Endothelial cell of umbilical vein (primary cell): Measurements from ENCODE around the gene STX16. TPM values are rescaled to one million over a fixed set of nuclear protein-coding genes. Genes with fewer than 3 reads are reported as not detected.
A peak's percentile ranks its signal among the peaks of the same experiment; 100 is the strongest.

Source experiments
- BruUV-seq: library from RNA; stranded (reverse); fragments of 400-500 nt; replicated peaks from 2 replicates; lab custom pipeline; 2021; lab: Mats Ljungman, UMichigan
- CTCF ChIA-PET: fragments of 300-600, 350-600 bp; sonication (Branson Sonifier 250); formaldehyde crosslinking; loops from one replicate; lab custom pipeline; 2021; ENCODE audit warnings: antibody characterized with exemption, inconsistent platforms; lab: Charles Lee
- POLR2A ChIA-PET: fragments of 300-600, 350-600 bp; sonication (Branson Sonifier 250); formaldehyde crosslinking; loops from one replicate; lab custom pipeline; 2021; ENCODE audit warnings: antibody characterized with exemption, inconsistent platforms; lab: Charles Lee
- DNase-seq: peaks from one replicate; pipeline ENCODE4 v3.0.0-alpha.2; 2011; ENCODE audit warnings: low read depth, low spot score
- FAIRE-seq: peaks from 2 replicates; lab custom pipeline; 2011; peaks lifted over from hg19 to GRCh38; lab: Jason Lieb, UNC
- H2AFZ ChIP-seq: 2 replicates; pipeline ENCODE4 v1.6.0; 2012; ENCODE audit warnings: low read depth, low read length, control low read depth, inconsistent platforms
- H3K27ac ChIP-seq: 2 replicates; pipeline ENCODE4 v1.5.1; 2011; ENCODE audit warnings: low read depth, mild to moderate bottlenecking, control low read depth, low read length, moderate library complexity; ENCODE audit not compliant: insufficient read depth
- H3K27me3 ChIP-seq, 2 experiments: 2 replicates each; pipeline versions ENCODE4 v1.6.0 to v1.6.1; 2011; ENCODE audit warnings: low read length in 2 of 2, mixed read lengths in 1 of 2; ENCODE audit not compliant: control insufficient read depth in 2 of 2, insufficient read depth in 2 of 2
- H3K36me3 ChIP-seq, 2 experiments: 2 replicates in 1 of 2; 3 replicates in 1 of 2; pipeline ENCODE4 v1.5.1; 2011; ENCODE audit warnings: low read length in 2 of 2, mild to moderate bottlenecking in 1 of 2, moderate library complexity in 1 of 2; ENCODE audit not compliant: control insufficient read depth in 2 of 2, insufficient read depth in 2 of 2; ENCODE audit errors: extremely low read depth in 1 of 2
- H3K4me1 ChIP-seq: 3 replicates; pipeline ENCODE4 v1.5.1; 2011; ENCODE audit warnings: mild to moderate bottlenecking, low read length; ENCODE audit not compliant: control insufficient read depth, insufficient read depth; ENCODE audit errors: extremely low read depth
- H3K4me2 ChIP-seq: 2 replicates; pipeline ENCODE4 v1.6.1; 2011; ENCODE audit warnings: low read length, control low read depth, mixed read lengths; ENCODE audit not compliant: insufficient read depth
- H3K4me3 ChIP-seq, 3 experiments: fragments of 200-600 bp in 1 of 3; sonication (generic), shearing (Covaris generic) in 1 of 3; replicated peaks in 1 of 3; 2 replicates each; pipeline ENCODE4 v1.5.1; 2011 to 2016; ENCODE audit warnings: control low read depth in 3 of 3, low read length in 3 of 3, mild to moderate bottlenecking in 2 of 3, inconsistent platforms in 1 of 3, low read depth in 1 of 3, moderate library complexity in 1 of 3; ENCODE audit not compliant: insufficient read depth in 1 of 3
- H3K79me2 ChIP-seq: 2 replicates; pipeline ENCODE4 v1.6.0; 2012; ENCODE audit warnings: low read length, inconsistent platforms; ENCODE audit not compliant: control insufficient read depth, insufficient read depth
- H3K9ac ChIP-seq: replicated peaks from 2 replicates; pipeline ENCODE3; 2011; ENCODE audit warnings: low read length, control low read depth; ENCODE audit not compliant: insufficient read depth; ENCODE audit errors: extremely low read depth
- H3K9me1 ChIP-seq: replicated peaks from 3 replicates; pipeline ENCODE4 v1.6.0; 2011; ENCODE audit warnings: mild to moderate bottlenecking, low read length; ENCODE audit not compliant: control insufficient read depth, insufficient read depth; ENCODE audit errors: extremely low read depth
- H3K9me3 ChIP-seq: replicated peaks from 2 replicates; pipeline ENCODE4 v1.5.1; 2012; ENCODE audit warnings: low read length, inconsistent platforms; ENCODE audit not compliant: control insufficient read depth, insufficient read depth
- H4K20me1 ChIP-seq: replicated peaks from 2 replicates; pipeline ENCODE3; 2011; ENCODE audit warnings: mild to moderate bottlenecking, low read length; ENCODE audit not compliant: control insufficient read depth, insufficient read depth; ENCODE audit errors: extremely low read depth
- EZH2 ChIP-seq: IDR thresholded peaks from 2 replicates; pipeline ENCODE4 v1.6.1; 2012; ENCODE audit warnings: borderline replicate concordance, low read depth, mild to moderate bottlenecking, moderate library complexity, low read length, inconsistent platforms; ENCODE audit not compliant: severe bottlenecking
- FOS ChIP-seq: IDR thresholded peaks from 2 replicates; pipeline ENCODE4 v1.6.1; 2011; ENCODE audit warnings: mild to moderate bottlenecking, low read length, moderate library complexity, borderline replicate concordance; ENCODE audit not compliant: insufficient read depth
- GATA2 ChIP-seq: IDR thresholded peaks from 2 replicates; pipeline ENCODE4 v1.7.0; 2011; ENCODE audit warnings: low read depth, mild to moderate bottlenecking, moderate library complexity, mixed read lengths, low read length; ENCODE audit not compliant: insufficient read length, insufficient read depth
- JUN ChIP-seq: IDR thresholded peaks from 2 replicates; pipeline ENCODE4 v1.6.1; 2011; ENCODE audit warnings: borderline replicate concordance, low read depth; ENCODE audit not compliant: insufficient read length, insufficient read depth
- MYC ChIP-seq: IDR thresholded peaks from one replicate; pipeline ENCODE4 v1.6.1; 2011; ENCODE audit warnings: mild to moderate bottlenecking, low read depth, low read length
- POLR2A ChIP-seq: IDR thresholded peaks from 2 replicates; pipeline ENCODE4 v1.6.1; 2012; ENCODE audit warnings: low read depth, mild to moderate bottlenecking, control low read depth, low read length
- POLR2AphosphoS5 ChIP-seq: IDR thresholded peaks from 2 replicates; pipeline ENCODE4 v1.6.1; 2012; ENCODE audit warnings: low read depth, mild to moderate bottlenecking, control low read depth, low read length, moderate library complexity; ENCODE audit not compliant: insufficient read depth
- dilution Hi-C: fragments of 300-500 bp; cut with MboI; formaldehyde crosslinking; loops from one replicate; pipeline ENCODE4 v1.15.0; 2019; ENCODE audit warnings: low sequenced_read_pairs; ENCODE audit not compliant: extremely low pct_ligation_motif_present
- intact Hi-C: fragments of 100-400 bp; cut with micrococcal nuclease; formaldehyde crosslinking; loops from one replicate; pipeline ENCODE4 v1.10.0; 2022
- polyA plus RNA-seq, 4 experiments: library from polyadenylated mRNA; depleted of rRNA in 3 of 4; stranded (reverse) in 3 of 4; unstranded in 1 of 4; fragments of >200 nt; gene quantifications; 2 replicates each; pipeline versions ENCODE4 v1.2.1 to v1.2.3, GENCODE V29; 2011 to 2012; ENCODE audit warnings: missing spikeins in 1 of 4
- total RNA-seq: library from RNA; stranded (reverse); gene quantifications from 2 replicates; pipeline ENCODE4 v1.2.3, GENCODE V29; 2021
- TF ChIP-seq, protein P1 (sequence below), 2 donors: IDR thresholded peaks; 1 replicate in 1 of 2; 2 replicates in 1 of 2; pipeline ENCODE4 v1.5.1; 2011; ENCODE audit warnings: low read length in 2 of 2, mild to moderate bottlenecking in 2 of 2, moderate library complexity in 2 of 2, control low read depth in 1 of 2, inconsistent platforms in 1 of 2, low read depth in 1 of 2; ENCODE audit not compliant: insufficient read depth in 1 of 2; ENCODE audit errors: extremely low read depth in 1 of 2
- TF ChIP-seq, protein P2 (sequence below): IDR thresholded peaks from 2 replicates; pipeline ENCODE4 v1.6.1; 2011; ENCODE audit not compliant: insufficient read depth, insufficient read length

STX16 gene
- total and polyA plus RNA-seq, 2 donors (not counting 3 experiments of a cell fraction or from before 2014, with no cell fraction given): 43.1 to 63.5 TPM

DNA sequence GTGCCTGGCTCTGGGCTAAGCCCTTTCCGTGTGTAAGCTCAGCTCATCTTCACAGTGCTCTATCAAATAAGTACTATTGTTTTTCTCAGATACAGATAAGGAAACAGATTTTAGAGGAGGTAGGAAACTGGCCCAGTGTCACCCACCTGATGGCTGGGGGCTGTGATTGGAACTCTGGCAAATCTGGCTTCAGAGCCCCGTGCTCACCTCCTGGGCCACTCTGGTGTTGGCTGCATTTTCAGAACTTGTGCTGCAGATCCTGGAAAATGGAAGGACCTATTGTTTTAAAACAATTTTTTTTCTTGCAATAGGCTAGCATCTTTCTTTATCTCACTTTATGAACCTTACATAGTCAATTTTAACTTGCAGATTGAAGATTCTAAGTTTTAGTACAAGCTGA, 5.7 kb downstream of the STX16 start:
- Histone ChIP-seq H3K36me3 (peaks cover 0 to 6% of the 10 kb centered on the region in 2 experiments), H3K9ac (no peak overlapping the region), H3K9me3 (no peaks in the 10 kb centered on the region), H2AFZ (no peak overlapping the region), H3K4me1 (peaks cover 66% of the 10 kb centered on the region), H3K4me2 (peak overlapping the region; percentile 22), H4K20me1 (peaks cover 3% of the 10 kb centered on the region), H3K4me3 (no peak overlapping the region), H3K9me1 (no peaks in the 10 kb centered on the region), H3K79me2 (peaks cover 96% of the 10 kb centered on the region), H3K27ac (no peak overlapping the region), H3K27me3 (no peaks in the 10 kb centered on the region)
- no peak for TF ChIP-seq POLR2A
- no peak for TF ChIP-seq JUN
- TF ChIP-seq, protein P1, sequence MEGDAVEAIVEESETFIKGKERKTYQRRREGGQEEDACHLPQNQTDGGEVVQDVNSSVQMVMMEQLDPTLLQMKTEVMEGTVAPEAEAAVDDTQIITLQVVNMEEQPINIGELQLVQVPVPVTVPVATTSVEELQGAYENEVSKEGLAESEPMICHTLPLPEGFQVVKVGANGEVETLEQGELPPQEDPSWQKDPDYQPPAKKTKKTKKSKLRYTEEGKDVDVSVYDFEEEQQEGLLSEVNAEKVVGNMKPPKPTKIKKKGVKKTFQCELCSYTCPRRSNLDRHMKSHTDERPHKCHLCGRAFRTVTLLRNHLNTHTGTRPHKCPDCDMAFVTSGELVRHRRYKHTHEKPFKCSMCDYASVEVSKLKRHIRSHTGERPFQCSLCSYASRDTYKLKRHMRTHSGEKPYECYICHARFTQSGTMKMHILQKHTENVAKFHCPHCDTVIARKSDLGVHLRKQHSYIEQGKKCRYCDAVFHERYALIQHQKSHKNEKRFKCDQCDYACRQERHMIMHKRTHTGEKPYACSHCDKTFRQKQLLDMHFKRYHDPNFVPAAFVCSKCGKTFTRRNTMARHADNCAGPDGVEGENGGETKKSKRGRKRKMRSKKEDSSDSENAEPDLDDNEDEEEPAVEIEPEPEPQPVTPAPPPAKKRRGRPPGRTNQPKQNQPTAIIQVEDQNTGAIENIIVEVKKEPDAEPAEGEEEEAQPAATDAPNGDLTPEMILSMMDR (IDR thresholded peaks at IDR 0.05; ENCODE audit: extremely low read depth in 1 of 2, insufficient read depth in 1 of 2, low read depth in 1 of 2, low read length in 2 of 2): no peak
- TF ChIP-seq, protein P2, sequence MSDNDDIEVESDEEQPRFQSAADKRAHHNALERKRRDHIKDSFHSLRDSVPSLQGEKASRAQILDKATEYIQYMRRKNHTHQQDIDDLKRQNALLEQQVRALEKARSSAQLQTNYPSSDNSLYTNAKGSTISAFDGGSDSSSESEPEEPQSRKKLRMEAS: no peak
- BruUV-seq: no TSS peak
- FAIRE-seq (no peak), DNase-seq (no peak)
- ChIA-PET POLR2A (no interaction called here), CTCF (interaction anchor here (1.2 kb wide), 1 partner anchor 176 kb away, joined by 9 read pairs; no protein-coding TSS in a partner anchor)
- dilution Hi-C loops: loop anchor here (25.0 kb wide), 1 partner anchor 420 kb away; the partner anchor contains the start of gene ANKRD60
- intact Hi-C loops: loop anchor here (10.0 kb wide), 2 partner anchors 198 to 358 kb away; partner anchors contain the start of genes GNAS, GNAS-AS1 and TUBB1

DNA sequence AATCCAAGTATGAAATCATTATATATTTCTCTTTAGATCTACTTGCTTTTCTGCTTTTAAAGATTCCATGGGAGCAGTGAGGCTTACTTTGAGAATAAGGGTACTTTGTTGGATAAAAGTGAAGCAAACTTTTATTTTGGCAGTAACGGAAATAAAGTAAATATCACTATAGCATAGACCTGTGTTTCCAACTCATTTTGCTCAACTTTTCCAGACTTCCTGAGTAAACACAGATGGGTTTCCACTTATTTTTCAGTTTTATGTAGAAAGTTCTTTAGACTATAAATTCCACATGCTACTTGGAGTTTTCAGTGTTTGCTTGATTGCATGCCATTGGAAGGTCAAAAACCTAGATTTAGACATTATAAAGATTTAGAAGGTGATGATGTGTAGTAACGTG, 6.2 kb downstream of the STX16 start:
- Histone ChIP-seq H3K4me3 (no peak overlapping the region), H3K9ac (no peak overlapping the region), H3K4me2 (peak overlapping the region; percentile 17), H3K27ac (no peak overlapping the region), H2AFZ (no peak overlapping the region), H3K79me2 (peaks cover 96% of the 10 kb centered on the region), H4K20me1 (peaks cover 3% of the 10 kb centered on the region), H3K4me1 (peaks cover 70% of the 10 kb centered on the region), H3K27me3 (no peaks in the 10 kb centered on the region), H3K9me1 (no peaks in the 10 kb centered on the region), H3K9me3 (no peaks in the 10 kb centered on the region), H3K36me3 (peaks cover 0 to 6% of the 10 kb centered on the region in 2 experiments)
- dilution Hi-C loops (loop anchor here (25.0 kb wide), 1 partner anchor 420 kb away; the partner anchor contains the start of gene ANKRD60), intact Hi-C loops (loop anchor here (10.0 kb wide), 2 partner anchors 198 to 358 kb away; partner anchors contain the start of genes GNAS, GNAS-AS1 and TUBB1)
- CTCF ChIA-PET: interaction anchor here (0.9 to 3.6 kb wide), 5 partner anchors 13 to 420 kb away, joined by 3 to 35 read pairs (median 4); no protein-coding TSS in a partner anchor
- DNase-seq (peak; percentile 37), FAIRE-seq (no peak)
- no TSS peak for BruUV-seq
- TF ChIP-seq JUN: no peak
- TF ChIP-seq, protein P2: no peak
- TF ChIP-seq, protein P1 (IDR thresholded peaks at IDR 0.05; ENCODE audit: extremely low read depth in 1 of 2, insufficient read depth in 1 of 2, low read depth in 1 of 2, low read length in 2 of 2): no peak
- no peak for TF ChIP-seq GATA2
- no peak for TF ChIP-seq POLR2A
- TF ChIP-seq MYC: no peak
- TF ChIP-seq FOS: no peak
- TF ChIP-seq POLR2AphosphoS5: no peak
- no peak for TF ChIP-seq EZH2
- POLR2A ChIA-PET: no interaction called here
